ENCODE measurements around the gene PRMT1. TPM values are rescaled to one million over a fixed set of nuclear protein-coding genes. Genes with fewer than 3 reads are reported as not detected.

PRMT1 gene
- total RNA-seq, 1 donor from 2014 or later = 372 TPM

DNA sequence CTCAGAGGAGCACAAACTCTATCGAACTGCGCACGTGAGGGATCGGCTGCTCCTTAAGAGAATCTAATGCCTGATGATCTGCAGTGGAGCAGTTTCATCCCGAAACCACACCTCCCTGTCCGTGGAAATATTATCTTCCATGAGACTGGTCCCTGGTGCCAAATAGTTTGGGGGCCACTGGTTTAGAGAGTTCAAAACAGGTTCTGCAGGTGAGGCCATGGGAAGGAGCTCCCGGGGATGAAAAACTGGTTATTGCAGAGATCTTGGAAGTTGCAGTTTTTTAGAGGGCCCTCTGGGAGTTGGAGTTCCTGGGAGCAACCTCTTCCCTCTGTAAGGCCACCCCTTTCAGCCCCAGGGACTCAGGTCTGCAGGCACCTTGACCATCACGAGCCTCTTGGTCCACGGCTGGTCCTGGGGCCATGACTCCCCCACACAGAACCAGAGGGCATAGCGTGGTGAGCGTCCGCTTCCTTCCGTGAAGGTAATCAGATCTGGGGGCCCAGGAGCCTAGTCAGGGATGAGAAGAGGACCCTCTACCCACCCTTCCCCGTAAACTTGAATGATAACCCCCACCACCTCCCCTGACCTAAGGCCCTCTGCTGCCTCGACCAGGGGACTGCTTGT is 16.6 kb upstream of the PRMT1 start:
- ChIA-PET POLR2A (interaction anchor here (0.8 to 7.4 kb wide), 2 partner anchors 16 to 18 kb away, joined by 3 to 88 read pairs; partner anchors contain the start of genes PRMT1 and SCAF1), CTCF (no interaction called here)
- Mint-ChIP-seq H3K9me3 (no peaks in the 10 kb centered on the region), H3K36me3 (ENCODE audit: low read depth) (peaks cover 75% of the 10 kb centered on the region), H3K4me3 (no peak overlapping the region), H3K27ac (no peak overlapping the region), H3K4me1 (peaks cover 24% of the 10 kb centered on the region), H3K27me3 (no peaks in the 10 kb centered on the region)
- intact Hi-C loops (cut with micrococcal nuclease) = no loop called here
- TF ChIP-seq, protein P1, sequence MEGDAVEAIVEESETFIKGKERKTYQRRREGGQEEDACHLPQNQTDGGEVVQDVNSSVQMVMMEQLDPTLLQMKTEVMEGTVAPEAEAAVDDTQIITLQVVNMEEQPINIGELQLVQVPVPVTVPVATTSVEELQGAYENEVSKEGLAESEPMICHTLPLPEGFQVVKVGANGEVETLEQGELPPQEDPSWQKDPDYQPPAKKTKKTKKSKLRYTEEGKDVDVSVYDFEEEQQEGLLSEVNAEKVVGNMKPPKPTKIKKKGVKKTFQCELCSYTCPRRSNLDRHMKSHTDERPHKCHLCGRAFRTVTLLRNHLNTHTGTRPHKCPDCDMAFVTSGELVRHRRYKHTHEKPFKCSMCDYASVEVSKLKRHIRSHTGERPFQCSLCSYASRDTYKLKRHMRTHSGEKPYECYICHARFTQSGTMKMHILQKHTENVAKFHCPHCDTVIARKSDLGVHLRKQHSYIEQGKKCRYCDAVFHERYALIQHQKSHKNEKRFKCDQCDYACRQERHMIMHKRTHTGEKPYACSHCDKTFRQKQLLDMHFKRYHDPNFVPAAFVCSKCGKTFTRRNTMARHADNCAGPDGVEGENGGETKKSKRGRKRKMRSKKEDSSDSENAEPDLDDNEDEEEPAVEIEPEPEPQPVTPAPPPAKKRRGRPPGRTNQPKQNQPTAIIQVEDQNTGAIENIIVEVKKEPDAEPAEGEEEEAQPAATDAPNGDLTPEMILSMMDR (IDR thresholded peaks at IDR 0.05) = no peak
- no peak for ATAC-seq (ENCODE audit: low read depth)
- DNase-seq = no peak

DNA sequence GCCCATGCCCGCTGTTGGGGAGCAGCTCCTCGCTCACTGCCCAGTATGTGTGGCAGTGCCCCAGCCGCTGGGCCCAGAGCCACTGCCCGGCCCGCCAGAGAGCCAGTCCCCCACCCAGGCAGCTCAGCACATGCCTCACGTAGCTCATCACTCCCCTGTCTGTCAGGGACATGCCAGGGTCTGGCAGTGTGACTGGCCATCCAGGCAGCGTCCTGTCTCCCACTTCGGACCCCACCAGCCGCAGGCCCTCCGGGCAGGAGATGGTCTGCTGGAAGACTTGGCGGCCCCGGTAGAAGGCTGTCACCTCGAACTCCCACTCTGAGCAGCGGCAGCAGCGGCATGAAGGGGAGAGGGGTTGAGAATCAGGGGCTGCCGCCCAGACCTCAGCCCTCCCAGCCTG is 15.1 kb upstream of the PRMT1 start:
- POLR2A ChIA-PET = interaction anchor here (0.5 to 7.4 kb wide), 3 partner anchors 14 to 23 kb away, joined by 5 to 88 read pairs (median 63); partner anchors contain the start of genes PRMT1, RRAS and SCAF1
- H3K27ac Mint-ChIP-seq = no peak overlapping the region
- TF ChIP-seq, protein P1 (IDR thresholded peaks at IDR 0.05) = no peak
- H3K4me1 Mint-ChIP-seq = peaks cover 36% of the 10 kb centered on the region
- peaks cover 63% of the 10 kb centered on the region for H3K36me3 Mint-ChIP-seq (ENCODE audit: low read depth)
- intact Hi-C loops (cut with micrococcal nuclease) = no loop called here
- H3K9me3 Mint-ChIP-seq = no peaks in the 10 kb centered on the region
- ATAC-seq (ENCODE audit: low read depth) (no peak), DNase-seq (no peak)
- no peak overlapping the region for H3K4me3 Mint-ChIP-seq
- CTCF ChIA-PET = no interaction called here
- H3K27me3 Mint-ChIP-seq = no peaks in the 10 kb centered on the region

DNA sequence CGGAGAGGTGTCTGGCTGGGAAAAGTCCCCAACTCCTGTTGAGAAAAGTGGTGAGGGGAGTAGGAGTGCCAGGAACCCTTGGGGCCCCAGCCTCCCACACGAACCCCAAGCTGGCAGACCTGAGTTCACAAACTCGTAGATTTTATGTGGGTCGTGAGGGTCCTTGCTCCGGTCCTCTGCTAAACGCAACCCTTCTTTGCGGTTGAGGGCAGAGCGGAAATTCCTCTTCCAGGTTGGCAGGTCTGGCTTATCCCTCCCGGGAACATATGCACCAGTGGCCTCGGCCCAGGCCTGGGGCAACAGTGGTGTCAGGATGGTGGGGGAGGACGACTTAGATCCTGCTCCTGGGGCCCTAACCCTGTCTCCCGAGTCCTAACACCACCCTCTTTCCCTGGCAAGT is 13.8 kb upstream of the PRMT1 start:
- ATAC-seq (ENCODE audit: low read depth) (no peak), DNase-seq (no peak)
- TF ChIP-seq, protein P1 (IDR thresholded peaks at IDR 0.05) = no peak
- no peak overlapping the region for H3K27ac Mint-ChIP-seq
- H3K36me3 Mint-ChIP-seq (ENCODE audit: low read depth) = peaks cover 54% of the 10 kb centered on the region
- intact Hi-C loops (cut with micrococcal nuclease) = no loop called here
- H3K4me3 Mint-ChIP-seq = peak overlapping the region; percentile 41
- peaks cover 36% of the 10 kb centered on the region for H3K4me1 Mint-ChIP-seq
- H3K27me3 Mint-ChIP-seq = no peaks in the 10 kb centered on the region
- POLR2A ChIA-PET = interaction anchor here (1.4 to 7.4 kb wide), 3 partner anchors 13 to 22 kb away, joined by 3 to 88 read pairs (median 63); partner anchors contain the start of genes PRMT1, RRAS and SCAF1
- CTCF ChIA-PET = interaction anchor here (1.6 to 2.2 kb wide), 2 partner anchors 10 to 13 kb away, joined by 3 to 8 read pairs; no protein-coding TSS in a partner anchor
- H3K9me3 Mint-ChIP-seq = no peaks in the 10 kb centered on the region

DNA sequence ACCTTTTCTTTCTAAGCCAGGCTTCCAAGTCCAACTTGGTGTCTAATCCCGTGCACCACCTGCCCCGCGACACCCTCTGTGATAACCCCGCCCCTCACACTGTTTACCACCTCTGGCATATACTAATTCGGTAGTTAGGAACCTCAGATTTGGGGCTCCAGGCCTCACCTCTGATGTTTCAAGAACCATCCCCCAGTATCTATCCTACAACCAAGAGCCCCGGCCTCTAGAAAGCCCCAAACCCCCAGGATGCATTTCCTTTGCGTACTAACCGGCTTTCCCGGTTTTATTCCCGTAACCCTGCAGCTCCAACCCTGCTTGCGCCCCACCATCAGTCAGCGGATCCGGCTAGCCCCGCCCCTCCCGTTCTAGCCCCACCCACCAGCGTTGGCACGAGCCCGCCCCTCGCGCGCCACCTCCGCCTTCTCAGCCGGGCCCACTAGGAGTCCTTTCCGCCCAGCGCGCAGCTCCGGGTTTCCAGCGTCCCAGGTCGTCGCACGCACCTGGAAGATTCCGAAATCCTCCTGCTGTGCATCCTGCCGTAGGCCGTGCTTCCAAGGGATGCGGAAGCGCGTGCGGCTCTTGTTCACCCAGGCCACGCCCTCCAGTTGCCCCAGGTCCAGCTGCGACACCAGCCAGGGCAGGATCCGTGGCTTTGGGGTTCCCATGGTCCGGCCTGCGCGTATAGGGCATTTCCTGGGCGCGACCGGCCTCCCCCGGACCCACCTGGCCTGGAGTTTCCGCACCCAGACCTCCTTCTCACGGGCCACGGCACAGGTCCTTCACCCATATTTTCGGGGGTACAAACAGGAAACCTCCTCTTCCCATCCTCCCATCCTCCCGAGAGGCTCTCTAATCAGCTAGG is 12.7 kb upstream of the PRMT1 start:
- Mint-ChIP-seq H3K9me3 (no peaks in the 10 kb centered on the region), H3K4me3 (peak overlapping the region; percentile 98), H3K27me3 (no peaks in the 10 kb centered on the region), H3K27ac (peak overlapping the region; percentile 95), H3K4me1 (peaks cover 36% of the 10 kb centered on the region), H3K36me3 (ENCODE audit: low read depth) (peaks cover 51% of the 10 kb centered on the region)
- ATAC-seq (ENCODE audit: low read depth) (peak; percentile 66), DNase-seq (peak; percentile 76)
- ChIA-PET POLR2A (interaction anchor here (0.6 to 7.4 kb wide), 13 partner anchors 9 to 1152 kb away, joined by 3 to 88 read pairs (median 4); partner anchors contain the start of genes PRMT1, PRR12, RPS11 and RRAS), CTCF (interaction anchor here (1.5 to 2.2 kb wide), 4 partner anchors 9 to 21 kb away, joined by 3 to 8 read pairs (median 4); no protein-coding TSS in a partner anchor)
- TF ChIP-seq, protein P1 (IDR thresholded peaks at IDR 0.05) = no peak
- intact Hi-C loops (cut with micrococcal nuclease) = loop anchor here (1.0 to 2.0 kb wide), 4 partner anchors 13 to 211 kb away; partner anchors contain the start of genes ALDH16A1, PRMT1, PRR12 and SCAF1

Measured in activated B cell treated with CpG ODN at 0.5 μM for 24 hours (primary cell).